CD4-positive, alpha-beta T cell treated with Interleukin-4 for 4 hours (primary cell): ENCODE measurements around the gene BPIFB2.

Experiments used
- DNase-seq: peaks from one replicate; pipeline ENCODE4 v3.0.0-alpha.2; 2020

BPIFB2 gene

DNA sequence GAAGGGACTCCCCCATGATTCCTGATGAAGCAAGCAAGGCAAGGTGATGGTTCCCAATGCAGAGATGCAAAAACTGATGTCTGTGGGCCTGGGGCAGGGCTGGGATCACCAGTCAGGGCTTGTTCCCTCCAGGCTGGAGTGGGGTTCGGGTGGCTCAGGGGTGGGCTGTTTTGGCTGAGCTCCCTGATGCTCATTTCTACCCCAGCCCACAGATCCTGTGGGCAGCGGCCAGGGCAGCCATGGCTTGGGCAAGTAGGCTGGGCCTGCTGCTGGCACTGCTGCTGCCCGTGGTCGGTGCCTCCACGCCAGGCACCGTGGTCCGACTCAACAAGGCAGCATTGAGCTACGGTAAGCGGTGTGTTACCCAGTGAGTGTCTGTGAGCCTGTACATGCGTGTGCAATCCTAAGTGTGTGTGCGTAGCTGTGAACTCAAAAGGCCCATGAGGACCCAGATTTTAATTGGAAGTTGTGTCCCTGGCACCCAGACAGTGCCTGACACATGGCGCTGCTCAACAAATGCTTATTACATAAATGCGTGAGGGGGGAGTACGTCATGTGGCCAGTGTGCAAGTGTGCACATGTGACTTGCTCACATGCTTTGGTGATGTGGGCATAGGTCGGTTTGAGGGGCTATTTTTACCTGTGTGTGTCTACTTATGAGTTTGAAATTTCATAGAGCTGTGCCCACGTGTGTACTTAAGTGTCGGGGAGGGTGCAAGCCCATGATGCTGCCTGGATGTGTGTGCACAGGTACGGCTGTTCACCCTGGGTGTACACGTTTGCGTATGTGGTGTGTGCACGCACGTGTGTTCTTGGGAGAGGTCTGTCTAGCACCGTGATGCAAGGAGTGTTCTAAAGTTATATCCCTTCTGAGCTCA lies 1.1 kb downstream of the BPIFB2 start:
- no peak for DNase-seq

- DNase-seq = no peak
Measured at GRCh38 chr20:33009214-33010132, 2.0 kb downstream of the BPIFB2 start.

GRCh38 chr20:33010133-33010504 lies 2.6 kb downstream of the BPIFB2 start:
- DNase-seq = no peak

- no peak for DNase-seq
Measured at GRCh38 chr20:33010674-33011449, 3.4 kb downstream of the BPIFB2 start.

DNA sequence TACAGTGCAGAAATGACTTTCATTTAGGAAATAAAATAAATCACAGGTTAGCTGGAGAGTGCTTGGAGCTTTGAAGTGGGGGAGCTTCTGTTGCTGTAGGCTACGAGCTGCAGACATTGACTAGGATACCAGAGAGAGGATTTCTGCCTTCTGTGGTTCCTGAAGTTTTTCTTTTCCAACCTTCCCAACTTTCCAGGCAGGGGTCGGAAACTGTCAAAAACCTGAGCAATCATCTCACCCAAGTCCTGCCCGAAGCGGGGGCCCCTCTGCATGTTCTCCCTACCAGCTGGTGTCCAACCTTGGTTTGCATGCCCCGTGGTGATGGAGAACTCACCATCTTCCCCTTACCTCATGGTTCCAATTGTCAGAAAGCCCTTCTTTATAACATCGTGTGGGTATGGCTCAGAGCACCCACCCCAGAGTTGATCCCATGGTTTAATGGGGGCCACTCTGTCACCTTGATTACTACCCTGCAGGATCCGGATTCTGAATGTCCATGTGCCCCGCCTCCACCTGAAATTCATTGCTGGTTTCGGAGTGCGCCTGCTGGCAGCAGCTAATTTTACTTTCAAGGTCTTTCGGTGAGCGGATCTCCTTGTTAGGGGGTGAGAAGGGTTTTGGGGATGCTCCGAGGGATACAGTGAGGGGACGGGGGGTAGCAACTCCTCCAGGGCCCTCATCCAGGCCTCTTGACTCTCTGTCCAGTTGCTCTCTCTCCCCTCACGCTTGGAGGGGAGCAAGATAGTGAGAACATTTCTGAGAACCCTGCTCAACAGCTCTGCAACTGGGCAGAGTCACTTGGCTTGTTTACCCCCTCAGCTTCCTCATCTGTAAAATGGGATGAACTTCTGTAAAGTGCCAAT lies 5.1 kb downstream of the BPIFB2 start:
- DNase-seq = no peak

DNA sequence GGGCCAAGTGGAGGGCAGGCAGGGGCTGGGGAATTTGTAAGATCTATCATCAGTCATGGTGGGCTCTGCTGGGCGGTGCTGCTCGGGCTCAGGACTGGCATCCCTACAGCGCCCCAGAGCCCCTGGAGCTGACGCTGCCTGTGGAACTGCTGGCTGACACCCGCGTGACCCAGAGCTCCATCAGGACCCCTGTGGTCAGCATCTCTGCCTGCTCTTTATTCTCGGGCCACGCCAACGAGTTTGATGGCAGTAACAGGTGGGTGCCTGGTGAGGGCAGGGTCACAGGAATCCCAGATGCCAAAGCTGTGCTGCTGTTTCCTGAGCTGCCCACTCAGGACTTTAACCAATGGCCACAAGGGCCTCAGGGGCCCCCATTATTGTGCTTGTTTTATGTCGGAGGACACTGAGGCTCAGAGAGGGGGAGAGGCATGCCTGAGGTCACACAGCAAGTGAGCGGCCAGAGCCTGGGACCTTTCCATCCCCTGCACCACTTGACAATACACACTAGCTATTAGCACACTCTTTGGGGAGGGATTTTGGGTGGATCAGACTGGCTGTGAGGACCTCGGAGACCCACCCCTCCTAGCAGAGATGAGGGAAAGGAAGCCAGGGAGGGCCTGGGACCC lies 6.3 kb downstream of the BPIFB2 start:
- no peak for DNase-seq

DNA sequence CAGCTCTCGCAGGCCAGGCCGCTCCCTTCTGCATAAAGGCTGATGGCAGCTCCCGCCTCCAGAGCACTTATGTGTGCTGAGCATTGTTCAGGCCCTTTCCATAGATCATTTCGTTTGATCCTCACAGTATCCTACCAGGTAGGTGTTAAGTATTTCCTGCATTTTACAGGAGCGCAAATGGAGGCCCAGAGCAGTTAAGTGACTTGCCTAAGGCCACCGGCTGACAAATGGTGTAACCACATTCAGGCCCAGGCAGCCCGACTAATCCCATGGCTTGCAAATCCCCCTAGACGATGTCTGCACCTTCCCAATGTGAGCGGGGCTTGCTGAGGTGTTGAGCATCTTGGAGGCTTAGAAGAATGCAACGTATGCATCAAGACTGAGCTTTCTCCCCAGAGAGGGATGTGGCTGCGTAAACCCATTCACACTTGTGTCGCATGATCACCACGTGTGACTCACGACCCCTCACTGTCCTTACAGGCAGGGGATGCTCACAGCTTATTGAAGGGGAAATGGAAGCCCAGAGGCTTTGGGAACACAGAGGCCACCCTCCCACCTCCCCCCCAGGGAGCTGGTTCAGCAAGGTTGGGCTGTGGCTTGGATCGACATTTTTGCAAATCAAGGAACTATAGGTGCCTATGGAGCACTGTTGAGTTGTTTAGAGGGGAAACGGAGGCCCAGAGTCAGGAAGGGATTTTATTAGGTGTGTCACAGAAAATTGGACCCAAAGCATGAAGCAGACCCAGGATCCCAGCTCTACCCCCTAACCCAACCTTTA lies 7.0 kb downstream of the BPIFB2 start:
- DNase-seq = no peak

GRCh38 chr20:33015114-33015484 lies 7.6 kb downstream of the BPIFB2 start:
- DNase-seq = no peak

DNA sequence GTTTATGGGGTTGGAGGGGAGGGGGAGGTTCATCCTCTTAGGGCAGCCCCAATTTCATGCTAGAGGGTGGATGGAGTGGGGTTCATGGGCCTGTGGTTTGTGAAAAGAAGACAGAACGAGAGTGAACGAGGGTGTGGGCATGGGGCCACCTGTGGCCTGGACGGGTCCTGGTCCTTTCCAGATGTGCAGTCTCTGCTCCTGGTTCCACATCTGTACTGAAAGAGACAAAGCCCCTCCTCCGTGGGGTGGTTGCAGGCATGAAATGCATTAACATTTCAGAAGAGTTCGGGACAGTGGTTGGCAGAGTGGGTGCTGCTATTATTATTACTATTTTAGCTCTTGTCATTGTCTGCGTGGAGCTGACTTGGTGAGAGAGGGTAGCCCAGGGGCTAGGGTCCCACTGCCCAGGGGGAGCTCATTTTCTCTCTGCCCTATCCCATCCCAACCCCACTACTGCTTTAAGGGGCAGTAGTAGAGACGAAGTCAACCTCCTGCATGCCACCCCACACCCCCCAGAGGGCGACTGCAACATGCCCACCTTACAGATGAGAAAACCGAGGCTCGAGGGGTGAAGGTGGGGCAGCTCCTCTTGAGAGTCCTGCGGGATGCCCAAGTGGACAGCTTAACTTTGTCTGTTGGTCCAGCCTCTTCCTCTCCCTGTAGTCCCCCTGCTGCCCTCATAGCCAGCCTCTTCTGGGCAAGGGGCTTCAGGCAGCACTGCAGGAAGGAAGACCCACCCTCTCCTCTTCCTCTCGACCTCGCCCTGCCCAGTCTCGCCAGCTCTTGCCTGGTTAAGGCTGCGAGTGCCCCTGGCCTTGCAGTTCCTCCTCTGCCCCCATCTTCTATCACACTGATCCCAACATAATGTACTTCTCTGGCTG lies 8.4 kb downstream of the BPIFB2 start:
- no peak for DNase-seq

GRCh38 chr20:33016581-33017109 lies 9.1 kb downstream of the BPIFB2 start:
- no peak for DNase-seq

DNA sequence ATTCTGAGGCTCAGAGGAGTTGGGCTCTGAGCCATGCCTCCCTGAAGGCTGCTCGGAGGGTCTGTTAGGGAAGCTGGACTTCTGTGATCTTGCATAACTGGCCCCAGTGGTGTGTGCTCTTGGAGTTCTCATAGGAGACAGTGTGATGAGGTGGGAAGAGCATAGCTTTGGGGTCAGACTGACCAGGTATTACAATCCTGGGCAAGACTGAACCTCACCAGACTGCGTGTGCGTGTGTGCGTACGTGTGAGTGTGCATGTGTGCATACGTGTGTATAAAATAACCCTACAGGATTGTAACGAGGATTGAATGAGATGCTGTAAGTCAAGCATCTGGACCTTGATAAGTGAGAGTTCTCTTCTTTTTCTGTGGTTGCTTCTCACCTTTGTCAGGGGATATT lies 10.0 kb downstream of the BPIFB2 start:
- DNase-seq = no peak

DNA sequence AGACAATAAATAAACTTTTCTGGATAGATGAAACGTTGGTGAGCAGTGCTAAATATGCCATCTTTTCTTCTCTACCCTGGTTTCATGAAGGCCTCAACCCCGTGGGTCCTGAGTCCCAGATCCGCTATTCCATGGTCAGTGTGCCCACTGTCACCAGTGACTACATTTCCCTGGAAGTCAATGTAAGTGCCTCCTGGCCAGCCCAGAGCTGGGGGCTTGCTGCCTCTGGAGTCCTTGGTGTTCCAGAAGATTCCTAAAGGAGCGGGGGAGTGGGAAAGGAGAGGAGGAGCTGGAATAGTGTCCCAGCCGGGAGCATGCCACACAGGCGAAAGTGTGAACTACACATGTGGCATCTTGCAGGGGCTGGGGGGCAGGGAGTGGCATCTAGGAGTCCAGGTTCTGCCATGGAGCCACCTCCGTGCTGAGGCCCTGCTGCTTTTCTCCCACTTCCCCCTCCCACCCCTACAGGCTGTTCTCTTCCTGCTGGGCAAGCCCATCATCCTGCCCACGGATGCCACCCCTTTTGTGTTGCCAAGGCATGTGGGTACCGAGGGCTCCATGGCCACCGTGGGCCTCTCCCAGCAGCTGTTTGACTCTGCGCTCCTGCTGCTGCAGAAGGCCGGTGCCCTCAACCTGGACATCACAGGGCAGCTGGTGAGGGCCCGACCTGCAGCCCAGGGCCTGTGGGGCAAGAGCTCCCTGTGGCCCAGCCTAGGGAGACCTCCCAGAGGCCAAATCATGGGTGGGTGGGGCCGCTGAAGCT lies 10.8 kb downstream of the BPIFB2 start:
- DNase-seq = no peak

GRCh38 chr20:33019465-33020277 lies 12.2 kb downstream of the BPIFB2 start:
- no peak for DNase-seq

- no peak for DNase-seq
Measured at GRCh38 chr20:33020278-33021161, 13.0 kb downstream of the BPIFB2 start.

DNA sequence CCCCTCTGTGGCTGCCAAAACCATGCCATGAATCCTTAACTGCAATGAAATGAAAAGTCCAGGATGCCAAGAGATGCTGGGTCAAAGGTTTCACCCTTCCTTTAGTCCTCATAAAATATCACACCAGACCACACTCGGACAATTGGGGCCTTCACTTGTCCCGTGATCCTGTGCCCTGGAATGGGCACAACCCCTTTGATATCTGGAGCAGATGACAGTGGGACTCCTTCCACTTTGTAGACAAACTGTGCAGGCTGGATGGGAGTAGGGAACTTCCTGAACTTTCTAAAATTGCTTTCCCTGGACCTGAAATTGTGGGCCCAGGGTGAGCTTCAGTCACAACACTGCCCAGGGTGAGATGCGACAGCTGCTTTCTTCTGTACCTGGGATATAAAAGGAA lies 14.4 kb downstream of the BPIFB2 start:
- no peak for DNase-seq

- no peak for DNase-seq
Measured at GRCh38 chr20:33022289-33022688, 14.8 kb downstream of the BPIFB2 start.
